Gastroesophageal sphincter (tissue), 3 donors: ENCODE measurements around the gene ABHD2.

Source experiments
- CTCF ChIP-seq, 4 experiments: fragments of 200-600 bp in 2 of 4; fragments of 450-650 bp in 2 of 4; sonication (generic) in 1 of 4; IDR thresholded peaks; one replicate each; pipeline ENCODE4 v1.5.1; 2017 to 2019; ENCODE audit warnings: antibody characterized with exemption in 4 of 4, mild to moderate bottlenecking in 2 of 4, moderate library complexity in 2 of 4
- POLR2A ChIP-seq, 2 donors: fragments of 450-650 bp; IDR thresholded peaks; one replicate each; pipeline ENCODE4 v1.6.1; 2017; ENCODE audit warnings: antibody characterized with exemption in 2 of 2, mild to moderate bottlenecking in 2 of 2, moderate library complexity in 1 of 2
- POLR2AphosphoS5 ChIP-seq: sonication (generic); formaldehyde crosslinking; IDR thresholded peaks from one replicate; pipeline ENCODE4 v1.6.1; 2017; ENCODE audit warnings: antibody characterized with exemption

GRCh38 chr15:89163271-89164055 is 75.2 kb downstream of the ABHD2 start:
- no peak for TF ChIP-seq POLR2AphosphoS5
- no peak for TF ChIP-seq CTCF (IDR thresholded peaks at IDR 0.05)
- TF ChIP-seq POLR2A (IDR thresholded peaks at IDR 0.05), result no peak
